SK-N-MC (cell line): ENCODE data around the gene SAMD11.

Experiments
- EZH2 ChIP-seq: fragments of 200-600 bp; sonication (generic); IDR thresholded peaks from one replicate; pipeline ENCODE4 v1.6.1; 2017; ENCODE audit warnings: antibody characterized with exemption
- POLR2AphosphoS5 ChIP-seq: IDR thresholded peaks from 2 replicates; pipeline ENCODE4 v1.6.1; 2012; ENCODE audit warnings: mild to moderate bottlenecking, low read depth, low read length, borderline replicate concordance

GRCh38 chr1:911875-912739 is 11.6 kb upstream of the SAMD11 start:
- TF ChIP-seq EZH2 (no peak), POLR2AphosphoS5 (peak; percentile 3; the same call in 1 of the 2 replicates)
